ENCODE results near the gene GALM. TPM values are rescaled to one million over a fixed set of nuclear protein-coding genes. Genes with fewer than 3 reads are reported as not detected.

GALM gene
- total and polyA plus RNA-seq, 2 donors (not counting 3 experiments of a cell fraction or from before 2014, with no cell fraction given): 4.8 to 6.1 TPM

GRCh38 chr2:38750891-38751595, 85.1 kb downstream of the GALM start, which contains the start of gene SRSF7:
TSS of gene SRSF7 (minus strand) at chr2:38751361. CDS start at chr2:38751256, 105 bp downstream.
- ChIA-PET CTCF (interaction anchor here (0.7 to 1.5 kb wide), 4 partner anchors 19 to 170 kb away, joined by 3 to 5 read pairs (median 3); no protein-coding TSS in a partner anchor), POLR2A (interaction anchor here (0.5 to 3.2 kb wide), 67 partner anchors 9 to 1006 kb away, joined by 3 to 64 read pairs (median 4); partner anchors contain the start of genes ATL2, DHX57, GALM and GEMIN6)
- Histone ChIP-seq H2AFZ (ENCODE audit: low read depth, low read length) (peak within 1 kb of the TSS; percentile 81), H3K4me2 (ENCODE audit: insufficient read depth, low read length) (peak within 1 kb of the TSS; percentile 96), H3K79me2 (ENCODE audit: control insufficient read depth, insufficient read depth, low read length) (peaks cover 51% of the 10 kb centered on the region), H3K27ac (ENCODE audit: insufficient read depth, low read depth, low read length) (peak within 1 kb of the TSS; percentile 85), H3K9ac (replicated peaks; ENCODE audit: extremely low read depth, insufficient read depth, low read length) (peak within 1 kb of the TSS; percentile 96), H4K20me1 (replicated peaks; ENCODE audit: control insufficient read depth, extremely low read depth, insufficient read depth, low read length) (peaks cover 6% of the 10 kb centered on the region), H3K4me3 (replicated peaks in 1 of 3; ENCODE audit: insufficient read depth in 1 of 3, low read depth in 1 of 3, low read length in 3 of 3) (peak within 1 kb of the TSS; percentile 54 to 92 (median 72)), H3K36me3 (ENCODE audit: control insufficient read depth in 2 of 2, extremely low read depth in 1 of 2, insufficient read depth in 2 of 2, low read length in 2 of 2) (peaks cover 10 to 24% of the 10 kb centered on the region in 2 experiments), H3K9me1 (replicated peaks; ENCODE audit: control insufficient read depth, extremely low read depth, insufficient read depth, low read length) (no peaks in the 10 kb centered on the region), H3K9me3 (replicated peaks; ENCODE audit: control insufficient read depth, insufficient read depth, low read length) (no peaks in the 10 kb centered on the region), H3K4me1 (ENCODE audit: control insufficient read depth, extremely low read depth, insufficient read depth, low read length) (peaks cover 36% of the 10 kb centered on the region), H3K27me3 (ENCODE audit: control insufficient read depth in 2 of 2, insufficient read depth in 2 of 2, low read length in 2 of 2) (no peaks in the 10 kb centered on the region)
- DNase-seq (ENCODE audit: low read depth, low spot score) (peak; percentile 99), FAIRE-seq (peak; percentile 99)
- BruUV-seq (replicated peaks): TSS peak; percentile 18
- intact Hi-C loops (cut with micrococcal nuclease) (loop anchor here (1.0 to 2.0 kb wide), 5 partner anchors 27 to 370 kb away; partner anchors contain the start of genes GEMIN6, HNRNPLL and SOS1), dilution Hi-C loops (cut with MboI; ENCODE audit: extremely low pct_ligation_motif_present, low sequenced_read_pairs) (no loop called here)
- TF ChIP-seq POLR2A (IDR thresholded peaks at IDR 0.05; ENCODE audit: low read depth, low read length): peak; percentile 100
- peak; percentile 63 for TF ChIP-seq MAX (IDR thresholded peaks at IDR 0.05; ENCODE audit: insufficient read depth, insufficient read length)
- no peak for TF ChIP-seq CTCF (IDR thresholded peaks at IDR 0.05; ENCODE audit: extremely low read depth in 1 of 2, insufficient read depth in 1 of 2, low read depth in 1 of 2, low read length in 2 of 2)
- peak; percentile 84 for TF ChIP-seq MYC (IDR thresholded peaks at IDR 0.05; ENCODE audit: low read depth, low read length)
- peak; percentile 100 for TF ChIP-seq POLR2AphosphoS5 (IDR thresholded peaks at IDR 0.05; ENCODE audit: insufficient read depth, low read depth, low read length)
- TF ChIP-seq GATA2 (IDR thresholded peaks at IDR 0.05; ENCODE audit: insufficient read depth, insufficient read length, low read depth, low read length): no peak
- TF ChIP-seq EZH2 (IDR thresholded peaks at IDR 0.05; ENCODE audit: borderline replicate concordance, low read depth, low read length, severe bottlenecking): no peak
- peak; percentile 17 for TF ChIP-seq JUN (IDR thresholded peaks at IDR 0.05; ENCODE audit: borderline replicate concordance, insufficient read depth, insufficient read length, low read depth)
- TF ChIP-seq FOS (IDR thresholded peaks at IDR 0.05; ENCODE audit: borderline replicate concordance, insufficient read depth, low read length): no peak

Measured in endothelial cell of umbilical vein (primary cell).